ENCODE results near the gene MALRD1.

MALRD1 gene

GRCh38 chr10:19245889-19246752, 197.5 kb downstream of the MALRD1 start:
- no peak for DNase-seq

- no peak for DNase-seq
Measured at GRCh38 chr10:19247843-19248242, 199.2 kb downstream of the MALRD1 start.

- DNase-seq: no peak
Measured at GRCh38 chr10:19250546-19250945, 201.9 kb downstream of the MALRD1 start.

- no peak for DNase-seq
Measured at GRCh38 chr10:19252531-19252930, 203.9 kb downstream of the MALRD1 start.

- no peak for DNase-seq
Measured at GRCh38 chr10:19256331-19256730, 207.7 kb downstream of the MALRD1 start.

GRCh38 chr10:19263262-19263661, 214.7 kb downstream of the MALRD1 start:
- DNase-seq: no peak

GRCh38 chr10:19283285-19283684, 234.7 kb downstream of the MALRD1 start:
- DNase-seq: no peak

- DNase-seq: no peak
Measured at GRCh38 chr10:19283786-19284185, 235.2 kb downstream of the MALRD1 start.

- no peak for DNase-seq
Measured at GRCh38 chr10:19290770-19291169, 242.2 kb downstream of the MALRD1 start.

GRCh38 chr10:19294233-19294632, 245.6 kb downstream of the MALRD1 start:
- DNase-seq: no peak

GRCh38 chr10:19299645-19300044, 251.0 kb downstream of the MALRD1 start:
- DNase-seq: no peak

- DNase-seq: no peak
Measured at GRCh38 chr10:19302117-19302516, 253.5 kb downstream of the MALRD1 start.

GRCh38 chr10:19310066-19310465, 261.5 kb downstream of the MALRD1 start:
- no peak for DNase-seq

GRCh38 chr10:19316204-19316870, 267.7 kb downstream of the MALRD1 start:
- no peak for DNase-seq

GRCh38 chr10:19317952-19318351, 269.4 kb downstream of the MALRD1 start:
- no peak for DNase-seq

GRCh38 chr10:19325581-19325980, 277.0 kb downstream of the MALRD1 start:
- no peak for DNase-seq

- no peak for DNase-seq
Measured at GRCh38 chr10:19328582-19328981, 280.0 kb downstream of the MALRD1 start.

GRCh38 chr10:19329475-19329874, 280.9 kb downstream of the MALRD1 start:
- no peak for DNase-seq

- no peak for DNase-seq
Measured at GRCh38 chr10:19332304-19332703, 283.7 kb downstream of the MALRD1 start.

GRCh38 chr10:19333631-19334030, 285.0 kb downstream of the MALRD1 start:
- DNase-seq: no peak

GRCh38 chr10:19347621-19348020, 299.0 kb downstream of the MALRD1 start:
- DNase-seq: no peak

GRCh38 chr10:19367176-19367575, 318.6 kb downstream of the MALRD1 start:
- no peak for DNase-seq

- DNase-seq: no peak
Measured at GRCh38 chr10:19373988-19374387, 325.4 kb downstream of the MALRD1 start.

GRCh38 chr10:19385846-19386450, 337.3 kb downstream of the MALRD1 start:
- DNase-seq: no peak

Data from CD4-positive, alpha-beta T cell treated with Interleukin-17A for 1 hour (primary cell).